GM18519 (cell line): ENCODE data around the gene NELL2.

Experiments used
- ATAC-seq: cut with Tn5 transposase; IDR thresholded peaks from one replicate; pipeline ENCODE4 v1.9.1; 2021; ENCODE audit warnings: mild to moderate bottlenecking, moderate library complexity; ENCODE audit not compliant: unreplicated experiment, low FRiP score

Gene NELL2

DNA sequence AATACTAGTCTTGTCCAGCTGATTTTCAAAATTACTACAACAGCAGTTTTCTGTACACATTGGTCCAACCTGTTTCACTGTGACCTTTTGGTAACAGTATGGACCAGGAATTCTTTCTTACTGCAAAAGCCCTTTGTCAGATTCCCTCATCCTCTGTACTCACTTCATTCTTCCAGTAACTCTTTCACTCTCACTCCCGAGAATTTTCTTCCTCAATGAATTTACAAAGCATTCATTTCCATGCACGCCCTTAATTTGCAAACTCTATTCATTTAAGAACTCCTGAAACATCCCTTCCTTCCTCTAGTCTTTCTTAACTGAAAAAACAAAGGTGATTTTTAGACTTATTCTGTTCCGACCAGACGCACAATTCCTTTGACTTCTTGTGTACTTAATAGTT is 238.2 kb downstream of the NELL2 start:
- ATAC-seq, result no peak

DNA sequence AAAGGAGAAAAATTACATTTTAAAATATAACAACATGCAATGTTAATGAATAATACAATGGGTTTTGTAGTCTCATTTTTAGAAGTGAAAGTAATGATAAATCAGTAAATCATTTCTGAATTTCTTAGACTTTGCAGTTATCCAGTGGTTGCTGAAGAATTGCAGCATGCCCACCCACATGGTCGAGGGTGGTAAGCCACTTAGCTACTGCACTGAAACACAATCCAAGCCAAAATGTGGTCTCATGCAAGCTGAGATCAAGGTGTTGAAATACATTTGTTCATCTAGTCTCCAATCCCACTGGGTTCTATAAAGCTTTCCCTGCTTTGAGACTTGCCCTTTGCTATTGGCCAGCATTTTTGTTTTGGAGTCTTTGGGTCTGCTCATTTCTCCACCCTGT is 247.9 kb downstream of the NELL2 start:
- ATAC-seq, result no peak

DNA sequence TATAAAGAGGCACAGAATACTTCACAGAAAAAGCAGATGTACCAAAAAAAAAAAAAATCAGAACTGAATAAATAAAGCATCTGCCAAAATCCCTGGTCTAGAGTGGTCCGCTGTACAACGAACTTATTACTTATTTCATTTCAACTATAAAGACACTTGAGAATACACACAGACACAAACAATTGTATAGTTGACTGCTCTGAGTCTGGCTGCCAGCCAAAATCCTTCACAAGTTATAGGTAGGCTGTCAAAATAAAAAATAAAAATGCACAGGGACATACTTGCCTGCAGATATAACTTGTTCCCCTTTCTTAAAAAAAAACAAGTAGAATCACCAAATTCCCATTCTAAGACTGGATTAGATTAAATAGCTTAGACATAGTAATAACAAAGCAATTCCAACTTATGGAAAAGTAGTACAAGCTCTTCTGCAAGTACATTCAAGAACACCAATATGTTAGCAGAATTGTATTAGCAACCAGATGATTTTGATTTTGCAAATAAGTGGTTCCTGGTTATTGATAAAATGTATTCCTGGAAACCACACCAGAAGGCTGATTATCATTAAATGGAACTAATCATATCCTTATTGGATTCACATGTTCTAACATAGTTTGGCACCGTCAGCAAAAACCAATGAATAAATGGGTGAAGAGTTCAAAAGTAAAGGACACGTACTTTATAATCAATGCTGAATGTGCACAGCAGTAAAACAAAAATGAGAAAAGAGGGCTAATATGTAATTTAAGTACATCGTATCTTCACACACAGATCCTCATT is 248.5 kb downstream of the NELL2 start:
- no peak for ATAC-seq

DNA sequence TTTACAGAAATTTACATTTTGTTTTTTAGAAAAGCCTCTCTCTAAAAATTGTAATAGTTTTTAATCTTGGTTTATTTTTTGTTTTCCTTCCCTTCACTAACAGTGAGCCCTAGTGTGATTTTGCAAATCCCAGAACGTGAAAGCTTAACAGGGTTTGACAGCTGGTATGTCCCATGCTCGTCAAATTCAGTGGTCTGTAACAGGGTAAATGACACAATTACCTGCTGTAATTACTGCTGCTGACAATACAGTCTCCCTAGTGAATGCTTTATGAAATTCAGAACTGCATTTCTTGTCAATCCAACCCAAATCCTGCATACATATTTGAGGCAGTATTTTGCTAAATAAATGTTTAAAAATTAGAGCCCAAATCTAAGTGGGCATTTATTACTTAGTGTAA is 249.2 kb downstream of the NELL2 start:
- no peak for ATAC-seq

DNA sequence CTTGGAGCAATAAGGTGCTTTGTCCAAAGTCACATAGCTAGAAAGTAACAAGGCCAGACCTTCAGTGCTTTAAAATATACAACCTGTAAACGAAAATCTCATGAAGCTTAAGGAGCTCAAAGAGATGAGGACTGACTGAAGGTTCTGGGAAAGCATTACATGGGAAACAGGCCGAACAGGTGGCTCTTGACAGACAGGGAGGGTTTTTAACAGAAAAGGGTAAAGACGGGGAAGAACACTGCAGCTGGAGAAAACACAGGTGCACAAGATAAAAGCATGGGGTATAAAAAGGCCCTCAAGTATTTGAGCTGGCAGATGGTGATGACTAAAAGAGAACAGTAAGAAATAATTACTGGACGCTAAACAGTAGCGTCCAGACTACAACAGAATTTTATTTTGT is 257.2 kb downstream of the NELL2 start:
- ATAC-seq, result no peak

DNA sequence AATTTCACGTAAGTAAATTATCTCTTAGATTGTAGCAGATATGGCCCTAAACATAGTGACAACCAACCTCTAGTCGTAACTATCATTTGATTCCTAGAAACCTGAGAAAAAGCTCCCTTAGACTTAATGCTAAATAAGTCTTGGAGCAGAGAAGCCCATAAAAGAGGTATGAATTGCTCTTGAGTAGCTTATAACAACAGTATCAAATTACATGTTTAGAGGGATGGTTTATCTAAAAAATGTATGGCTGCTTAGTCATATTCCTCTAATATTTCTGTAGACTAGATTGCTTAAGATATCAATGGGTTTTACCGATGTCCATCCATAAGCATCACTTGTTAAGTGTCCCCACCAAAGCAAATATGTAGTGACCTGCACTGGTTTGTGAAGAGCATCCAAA is 259.7 kb downstream of the NELL2 start:
- ATAC-seq, result no peak

DNA sequence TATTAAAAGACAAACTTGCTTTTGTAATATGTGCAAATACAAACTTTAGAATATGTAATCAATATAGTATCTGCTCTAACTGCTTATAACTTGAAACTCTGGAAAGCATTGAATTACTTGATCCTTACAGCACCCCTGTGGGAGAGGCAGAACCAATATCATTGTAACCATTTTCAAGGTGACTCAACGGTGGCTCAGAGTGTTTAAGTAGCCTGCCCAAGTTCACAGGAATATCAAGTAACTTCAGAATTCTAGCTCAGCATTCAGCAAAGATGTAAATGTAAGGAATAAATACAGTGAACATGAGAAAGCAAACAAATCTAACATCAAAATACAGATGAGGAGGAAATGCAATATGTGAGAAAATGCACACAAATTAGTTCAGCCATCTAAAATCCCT is 264.6 kb downstream of the NELL2 start:
- no peak for ATAC-seq

DNA sequence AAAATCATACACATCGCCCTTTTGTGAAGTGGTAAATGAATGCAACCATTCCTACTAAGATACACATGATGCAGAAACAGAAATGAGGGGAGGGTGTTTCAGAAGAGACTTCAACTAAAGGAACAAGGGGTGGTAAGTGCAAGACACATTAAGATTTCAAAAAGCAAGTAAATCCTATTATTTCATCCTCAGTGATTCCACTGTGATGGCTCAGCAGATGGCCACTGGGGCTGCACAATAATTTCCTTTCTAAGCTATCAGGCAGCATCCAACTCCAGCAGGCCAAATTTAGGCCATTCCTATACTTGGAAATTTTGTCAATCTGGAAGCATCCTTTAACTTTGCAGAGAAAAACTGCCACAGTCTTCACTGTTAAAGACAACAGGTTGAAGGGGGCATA is 272.4 kb downstream of the NELL2 start:
- no peak for ATAC-seq

DNA sequence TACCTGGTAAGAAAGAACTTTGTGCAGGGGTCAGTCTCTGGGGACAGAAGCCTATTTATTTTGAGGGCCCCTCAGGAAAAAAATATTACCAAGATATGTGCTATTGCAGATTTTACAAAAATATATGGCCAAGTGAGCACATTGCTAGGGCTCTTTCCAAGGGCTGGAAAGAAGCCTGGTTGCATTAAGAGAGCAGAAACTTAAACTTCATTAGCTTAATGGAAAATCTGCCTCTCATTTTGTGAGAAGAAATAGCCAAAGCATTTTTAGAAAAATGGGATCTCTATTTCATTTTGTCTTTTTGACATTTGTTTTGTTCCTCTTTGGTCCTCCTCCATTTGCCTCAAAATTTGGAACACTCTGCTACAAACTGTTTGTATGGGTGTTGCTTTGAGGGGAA is 283.5 kb downstream of the NELL2 start:
- no peak for ATAC-seq

DNA sequence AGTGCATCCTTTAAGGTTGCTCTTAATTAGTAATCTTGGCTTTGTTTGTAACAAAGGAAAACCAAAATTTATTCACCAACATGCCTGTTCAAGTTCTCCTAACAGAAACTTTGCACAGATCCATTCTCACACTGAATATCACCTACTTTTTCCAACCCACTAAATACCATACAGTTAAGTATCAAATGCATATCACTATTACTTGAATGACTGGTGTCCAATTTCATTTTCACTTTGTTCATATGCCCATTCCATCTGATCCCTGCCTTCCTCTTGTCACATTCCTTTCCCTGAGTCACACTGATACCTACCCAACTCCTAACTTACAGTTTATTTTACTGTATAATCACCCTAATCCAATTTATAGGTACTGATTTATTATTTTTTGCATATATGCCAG is 286.4 kb downstream of the NELL2 start:
- ATAC-seq, result no peak

DNA sequence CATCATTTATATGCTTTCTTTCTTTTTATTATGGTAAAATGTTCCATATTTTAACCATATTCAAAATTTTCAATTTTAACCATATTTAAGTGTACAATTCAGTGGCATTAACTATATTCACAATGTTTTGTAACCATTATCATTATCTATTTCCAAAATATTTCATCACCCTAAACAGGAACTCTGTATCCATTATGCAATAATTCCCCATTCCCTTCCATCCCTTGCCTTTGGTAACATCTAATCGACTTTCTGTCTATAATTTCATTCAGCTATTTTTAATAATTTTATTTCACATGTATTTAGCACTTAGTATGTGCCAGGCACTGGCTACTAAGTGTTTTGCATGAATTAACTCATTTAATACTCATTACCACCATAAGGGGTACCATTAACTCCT is 287.5 kb downstream of the NELL2 start:
- no peak for ATAC-seq

DNA sequence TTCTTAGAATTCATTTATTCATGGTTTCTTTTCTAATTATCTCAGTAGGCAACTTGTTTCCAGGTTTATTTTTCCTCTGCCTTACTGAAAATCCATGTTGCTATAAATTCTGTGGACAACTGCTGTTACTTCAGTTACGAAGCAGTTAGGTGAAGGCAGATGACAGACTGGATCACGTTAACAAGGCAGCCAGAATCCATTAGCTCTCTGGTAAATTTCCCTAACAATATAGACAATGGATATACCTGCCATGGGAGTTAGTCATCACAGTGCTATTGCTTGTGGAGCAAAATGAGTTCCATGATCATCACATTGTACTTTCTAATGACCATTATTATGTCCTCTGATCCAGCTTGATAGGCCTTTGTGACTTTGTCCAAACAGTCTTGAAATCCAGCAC is 291.5 kb downstream of the NELL2 start:
- no peak for ATAC-seq

DNA sequence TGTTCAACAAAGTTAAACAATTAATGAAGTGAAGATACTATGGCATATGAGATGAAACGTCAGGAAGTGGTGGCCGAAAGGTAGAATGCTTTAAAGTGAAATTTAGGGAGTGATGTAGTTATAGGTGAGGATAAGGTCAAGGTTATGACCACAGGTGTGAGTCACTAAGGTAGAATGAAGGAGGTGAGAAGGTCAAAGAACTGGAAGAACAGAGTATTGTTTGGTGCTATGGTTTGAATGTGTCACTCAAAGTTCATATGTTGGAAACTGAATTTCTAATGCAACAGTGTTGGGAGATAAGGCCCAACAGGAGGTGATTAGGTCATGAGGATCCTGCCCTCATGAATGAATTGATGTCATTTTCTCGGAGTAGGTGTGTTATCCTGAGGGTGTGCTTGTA is 293.6 kb downstream of the NELL2 start:
- ATAC-seq, result no peak

DNA sequence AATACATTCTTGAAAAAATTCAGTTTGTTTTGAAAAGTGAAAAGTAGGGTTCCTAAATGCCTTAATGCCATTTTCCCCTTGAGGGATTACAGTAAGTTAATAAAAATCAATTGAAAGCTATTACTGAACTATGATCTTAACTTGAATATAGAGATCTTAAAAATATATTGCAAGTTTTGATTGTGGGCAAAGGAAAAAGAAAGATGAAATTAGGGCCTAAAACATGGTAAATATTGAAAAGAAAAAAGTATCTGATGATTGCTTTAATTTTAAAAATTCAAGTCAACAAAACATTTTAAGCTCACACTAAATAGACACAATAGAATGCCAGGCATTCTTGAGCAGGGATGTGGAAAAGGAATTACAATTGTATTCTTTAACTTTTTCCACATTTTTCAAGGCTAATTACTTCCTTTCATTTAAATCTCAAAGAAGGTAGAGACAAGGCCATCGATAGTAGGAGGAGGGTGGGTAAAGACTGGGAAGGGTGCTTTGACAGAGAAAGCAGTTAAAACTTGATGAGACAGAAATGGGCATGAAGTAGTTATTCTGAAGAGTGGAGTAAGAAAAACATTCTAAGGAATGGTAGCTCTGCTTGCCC is 294.4 kb downstream of the NELL2 start:
- ATAC-seq, result no peak

DNA sequence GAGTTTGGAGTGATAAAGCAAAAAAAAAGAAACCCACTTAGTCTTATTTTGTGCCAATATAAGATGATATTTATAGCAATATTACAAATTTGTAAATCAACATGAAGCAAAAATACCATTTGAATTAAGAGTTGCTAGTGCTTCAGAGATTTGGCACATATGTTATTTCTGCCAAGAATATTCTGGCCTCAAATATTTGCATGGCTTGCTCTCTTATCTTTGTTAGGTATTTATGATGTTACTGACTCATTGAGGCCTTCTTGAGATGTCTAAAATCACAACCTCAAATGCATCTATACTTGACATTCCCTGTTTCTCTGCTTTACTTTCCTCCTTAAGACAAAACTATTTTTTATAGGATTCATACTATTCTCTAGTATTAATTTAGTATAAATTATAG is 301.5 kb downstream of the NELL2 start:
- no peak for ATAC-seq

DNA sequence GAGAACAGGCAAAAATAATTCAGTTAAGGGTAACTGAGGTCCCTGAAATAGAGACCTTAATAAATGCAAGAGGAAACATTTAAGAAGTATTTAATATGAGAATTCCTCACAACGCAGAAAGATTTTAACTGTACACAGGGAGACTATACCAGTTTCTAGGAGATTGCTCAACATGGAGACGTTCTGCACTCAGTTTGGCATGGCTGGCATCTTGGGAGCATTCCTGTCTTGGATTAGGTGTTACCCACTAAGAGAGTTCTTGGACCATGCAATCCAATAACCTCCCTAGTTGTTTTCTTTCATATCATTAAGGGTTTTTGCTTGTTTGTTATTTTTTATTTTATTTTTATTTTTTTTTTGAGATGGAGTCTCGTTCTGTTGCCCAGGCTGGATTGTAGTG is 302.4 kb downstream of the NELL2 start:
- no peak for ATAC-seq

DNA sequence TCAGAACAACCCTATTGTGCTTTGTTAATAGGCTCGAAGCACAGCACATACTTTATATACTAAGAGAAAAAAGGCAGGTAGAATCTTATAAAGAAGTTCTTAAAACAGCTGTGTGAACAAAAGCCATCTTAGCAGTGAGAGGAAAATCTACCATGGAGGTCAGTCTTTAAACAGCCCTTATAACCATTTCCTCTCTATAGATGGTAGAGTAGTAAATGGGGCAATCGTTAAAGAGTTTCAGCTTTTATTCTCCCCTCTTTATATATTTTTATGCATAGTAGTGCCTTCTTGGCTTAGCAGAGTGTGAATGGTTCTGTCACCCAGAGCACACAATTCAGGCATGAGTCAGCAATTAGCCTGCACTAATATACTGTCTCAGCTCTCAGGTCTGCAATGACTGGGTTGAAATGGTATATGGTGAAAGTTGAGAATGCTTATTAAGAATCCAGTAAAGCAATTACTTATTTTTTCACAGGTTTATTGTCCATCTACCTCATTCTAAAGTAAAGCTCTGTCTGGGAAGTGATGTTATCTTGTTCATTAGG is 305.0 kb downstream of the NELL2 start:
- ATAC-seq, result no peak

DNA sequence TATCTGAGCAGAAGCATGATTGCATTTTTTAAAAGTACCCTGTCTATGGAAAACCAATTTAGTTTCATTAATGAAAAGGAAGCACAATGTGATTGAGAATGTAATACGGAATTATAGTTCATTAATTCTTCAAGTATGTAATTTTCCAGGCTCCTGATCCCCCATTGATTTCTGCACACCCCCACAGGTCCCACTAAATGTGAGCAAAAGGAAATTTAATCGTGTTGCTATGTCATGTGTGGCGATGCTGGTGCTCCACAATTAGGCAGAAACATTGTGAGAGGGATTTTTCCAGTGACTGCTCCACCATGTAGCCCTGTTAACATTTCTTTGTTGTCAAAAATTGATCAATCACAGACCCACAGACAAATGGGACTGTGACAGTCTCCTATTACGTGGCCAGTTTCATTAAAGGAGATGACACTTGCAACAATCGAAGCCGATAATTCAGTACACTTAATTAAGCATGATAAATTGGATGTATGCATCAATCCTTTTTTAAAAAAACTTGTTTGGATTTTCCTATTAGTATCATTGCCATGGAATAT is 306.0 kb downstream of the NELL2 start:
- no peak for ATAC-seq

DNA sequence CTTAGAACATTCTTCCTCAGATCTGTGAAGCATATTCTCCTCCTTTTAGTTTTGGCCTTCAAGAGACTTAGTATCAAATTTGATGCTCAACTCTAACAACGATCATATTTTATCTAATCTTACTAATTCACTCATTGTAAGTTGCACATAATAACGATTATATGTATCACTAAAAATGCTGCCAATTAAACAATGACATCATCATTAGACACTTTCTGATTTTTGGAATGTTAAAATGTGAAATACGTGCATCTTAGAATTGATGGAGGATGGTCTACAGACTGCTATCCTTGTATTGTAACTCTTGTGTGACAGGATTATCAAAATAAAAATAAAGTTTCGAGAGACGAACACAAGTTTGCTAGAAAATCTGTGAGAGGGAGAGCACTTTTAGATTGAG is 311.0 kb downstream of the NELL2 start:
- no peak for ATAC-seq

DNA sequence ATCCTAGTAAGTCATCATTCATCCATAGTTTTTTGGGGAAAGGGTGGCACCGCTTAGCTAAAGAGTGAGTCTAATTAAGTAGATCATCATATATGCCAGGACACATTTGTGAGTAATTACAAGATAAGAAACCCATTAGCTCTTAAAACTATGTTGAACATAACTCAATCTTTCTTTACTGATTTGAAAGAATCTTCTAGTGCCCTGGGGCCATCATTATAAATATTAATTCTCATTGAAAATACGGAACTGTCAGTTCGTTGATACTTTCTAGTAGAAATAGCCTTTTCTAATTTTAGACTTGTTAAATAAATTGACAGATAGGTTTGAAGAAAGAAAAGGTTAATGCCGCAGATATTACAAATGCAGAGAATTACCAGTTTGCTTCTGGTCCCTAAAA is 312.6 kb downstream of the NELL2 start:
- ATAC-seq, result no peak

DNA sequence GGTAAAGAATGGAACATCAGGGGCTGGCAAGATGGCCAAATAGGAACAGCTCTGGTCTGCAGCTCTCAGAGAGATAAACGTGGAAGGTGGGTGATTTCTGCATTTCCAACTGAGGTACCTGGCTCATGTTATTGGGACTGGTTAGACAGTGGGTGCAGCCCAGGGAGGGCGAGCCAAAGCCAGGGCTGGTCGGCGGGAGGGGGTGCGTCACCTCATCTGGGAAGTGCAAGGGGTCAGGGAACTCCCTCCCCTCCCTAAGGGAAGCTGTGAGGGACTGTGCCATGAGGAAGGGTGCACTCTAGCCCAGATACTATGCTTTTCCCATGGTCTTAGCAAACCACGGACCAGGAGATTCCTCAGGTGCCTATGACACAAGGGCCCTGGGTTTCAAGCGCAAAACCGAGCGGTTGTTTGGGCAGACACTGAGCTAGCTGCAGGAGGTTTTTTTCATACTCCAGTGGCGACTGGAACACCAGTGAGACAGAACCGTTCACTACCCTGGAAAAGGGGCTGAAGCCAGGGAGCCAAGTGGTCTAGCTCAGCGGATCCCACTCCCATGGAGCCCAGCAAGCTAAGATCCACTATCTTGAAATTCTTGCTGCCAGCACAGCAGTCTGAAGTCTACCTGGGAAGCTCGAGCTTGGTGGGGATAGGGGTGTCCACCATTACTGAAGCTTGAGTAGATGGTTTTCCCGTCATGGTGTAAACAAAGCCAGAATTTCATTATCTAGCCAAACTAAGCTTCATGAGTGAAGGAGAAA is 317.6 kb downstream of the NELL2 start:
- ATAC-seq, result no peak
